GM18951 (cell line): ENCODE results near the gene C4orf50.
"Not testable (repeated sequence)": the region's sequence is repeated elsewhere in the genome, so short reads cannot be mapped to it uniquely, and the experiment has no call there.

Experiments
- POLR2A ChIP-seq: IDR thresholded peaks from 4 replicates; pipeline ENCODE4 v1.6.1; 2011; ENCODE audit warnings: mild to moderate bottlenecking; ENCODE audit not compliant: insufficient read length, insufficient read depth; ENCODE audit errors: extremely low read depth
- in situ Hi-C: fragments of 300-500 bp; cut with MboI; formaldehyde crosslinking; loops from one replicate; pipeline ENCODE4 v1.12.0; 2022; ENCODE audit warnings: low sequenced_read_pairs, mixed read lengths, inconsistent platforms; ENCODE audit not compliant: unreplicated experiment

The C4orf50 gene

DNA sequence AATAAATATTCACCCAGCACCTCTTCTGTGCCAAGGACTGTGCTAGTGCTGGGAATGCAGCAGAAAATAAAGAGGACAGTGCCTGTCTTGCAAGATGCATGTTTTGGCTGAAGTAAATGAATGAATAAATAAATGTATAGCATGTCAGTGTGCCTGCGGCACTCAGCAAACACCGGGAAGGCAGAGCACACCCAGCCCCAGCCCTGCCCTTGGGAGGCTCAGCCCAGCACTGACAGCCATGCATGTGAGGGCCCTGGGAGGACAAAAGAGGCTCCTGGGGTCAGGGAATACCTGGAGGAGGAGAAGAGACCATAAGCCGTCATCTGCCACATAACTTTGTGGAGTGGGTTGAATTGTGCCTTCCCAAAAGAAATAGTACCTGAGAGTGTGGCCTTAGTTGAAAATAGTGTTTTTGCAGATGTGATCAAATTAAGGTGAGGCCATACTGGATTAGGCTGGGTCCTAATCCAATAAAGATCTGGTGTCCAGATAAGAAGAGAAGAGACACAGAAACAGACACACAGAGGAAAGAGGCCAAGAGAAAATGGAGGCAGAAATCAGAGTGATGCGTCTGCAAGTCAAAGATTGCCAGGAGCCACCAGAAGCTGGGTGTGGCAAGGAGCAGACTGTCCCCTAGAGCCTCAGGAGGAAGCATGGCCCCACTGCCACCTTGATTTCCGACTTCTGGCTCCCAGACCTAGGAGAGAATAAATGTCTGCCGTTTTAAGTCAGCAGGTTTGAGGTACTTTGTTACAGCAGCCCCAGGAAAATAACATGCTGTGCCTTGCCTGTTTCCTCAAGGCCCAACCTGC, 16.3 kb downstream of the C4orf50 start:
- no peak for TF ChIP-seq POLR2A
- in situ Hi-C loops, result no loop called here

DNA sequence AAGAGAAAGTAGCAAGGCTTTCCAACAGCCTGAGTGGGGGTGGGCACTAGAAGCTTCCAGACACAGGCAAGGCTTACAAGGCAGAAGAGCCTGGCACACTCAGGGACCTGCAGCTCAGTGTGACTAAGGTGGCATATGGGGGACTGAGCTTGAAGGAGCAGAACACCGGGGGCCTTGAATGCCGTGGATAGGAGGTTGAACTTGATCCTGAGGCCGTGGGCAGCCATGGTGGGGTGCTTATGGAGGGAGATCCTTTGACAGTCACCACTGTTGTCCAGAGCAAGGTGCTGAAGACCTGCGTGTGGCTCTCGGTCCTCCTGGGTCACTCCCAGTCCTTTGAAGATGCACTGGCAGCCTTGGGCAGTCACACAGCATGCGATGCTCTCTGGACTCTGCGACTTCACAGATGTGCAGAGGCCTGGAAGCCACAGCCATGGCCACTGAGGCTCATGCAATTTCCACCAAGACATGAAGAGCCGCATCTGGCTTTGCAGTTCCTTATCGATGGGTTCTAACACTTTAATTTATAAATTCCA, 18.3 kb downstream of the C4orf50 start:
- TF ChIP-seq POLR2A, result no peak
- in situ Hi-C loops, result no loop called here

DNA sequence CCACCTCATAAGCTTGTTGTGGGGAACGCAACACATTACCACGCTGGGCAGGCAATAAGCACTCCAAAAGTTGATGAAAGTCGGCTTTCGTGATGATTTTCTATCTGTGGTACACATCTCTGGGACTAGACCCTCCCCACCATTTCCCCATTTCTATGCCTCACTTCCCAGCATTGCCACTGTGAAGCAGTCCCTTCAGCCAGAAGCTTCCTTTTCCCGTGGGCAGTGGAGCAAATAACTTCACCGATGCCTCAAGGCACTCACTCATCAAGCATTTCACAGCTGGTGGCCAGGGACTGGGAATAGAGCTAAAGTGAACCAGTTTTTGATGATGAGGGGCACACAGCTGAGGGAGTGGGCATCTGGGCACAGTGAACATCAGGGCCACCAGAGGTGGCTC, 18.9 kb downstream of the C4orf50 start:
- TF ChIP-seq POLR2A, result no peak
- in situ Hi-C loops, result no loop called here

DNA sequence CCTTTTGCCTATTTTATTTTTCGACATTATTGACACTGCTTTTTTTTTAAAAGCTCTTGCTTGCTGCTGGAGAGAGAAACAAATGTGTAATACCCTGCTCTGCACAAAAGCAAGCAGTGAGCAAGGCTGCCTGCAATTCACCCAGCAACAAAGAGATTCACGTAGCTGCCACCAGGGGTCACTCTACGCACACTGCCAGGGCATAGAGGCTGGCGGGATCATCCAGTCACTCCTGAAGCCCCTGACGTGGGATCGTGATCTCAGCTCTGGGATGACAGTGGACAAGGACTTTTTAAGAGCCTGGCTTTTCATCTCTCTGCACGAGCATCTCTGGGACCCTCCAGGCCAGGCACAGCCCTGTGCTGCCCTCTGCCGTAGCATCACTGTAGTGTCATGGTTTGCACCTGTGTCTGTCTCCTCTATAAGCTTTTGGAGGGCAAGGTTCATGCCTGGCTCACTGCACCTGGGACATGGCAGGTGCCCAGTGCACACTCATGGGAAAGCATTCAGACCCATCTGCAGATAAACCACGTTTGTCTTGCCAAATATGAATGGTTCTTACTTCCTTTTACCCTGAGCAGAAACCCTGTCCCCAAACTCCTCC, 19.8 kb downstream of the C4orf50 start:
- no peak for TF ChIP-seq POLR2A
- in situ Hi-C loops, result no loop called here

DNA sequence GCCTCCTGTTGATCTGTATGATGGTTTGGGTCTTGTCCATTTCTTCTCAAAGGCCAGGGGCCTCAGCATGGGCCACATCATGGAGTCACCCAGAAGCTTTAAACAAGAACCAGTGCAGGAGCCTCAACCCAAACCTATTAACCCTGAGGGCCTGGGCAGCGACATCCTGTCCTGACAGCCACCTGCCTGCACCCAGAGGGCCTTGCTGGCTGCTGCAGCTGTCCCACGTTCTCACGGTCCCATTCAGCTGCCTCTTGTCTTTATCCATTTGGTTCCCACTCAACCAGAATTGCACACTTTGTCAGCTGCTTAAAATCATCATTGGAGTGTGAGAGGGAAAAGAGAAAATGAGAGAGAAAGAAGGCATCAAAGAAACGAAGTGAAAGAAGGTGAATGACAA, 21.6 kb downstream of the C4orf50 start:
- in situ Hi-C loops, result no loop called here
- TF ChIP-seq POLR2A, result no peak

DNA sequence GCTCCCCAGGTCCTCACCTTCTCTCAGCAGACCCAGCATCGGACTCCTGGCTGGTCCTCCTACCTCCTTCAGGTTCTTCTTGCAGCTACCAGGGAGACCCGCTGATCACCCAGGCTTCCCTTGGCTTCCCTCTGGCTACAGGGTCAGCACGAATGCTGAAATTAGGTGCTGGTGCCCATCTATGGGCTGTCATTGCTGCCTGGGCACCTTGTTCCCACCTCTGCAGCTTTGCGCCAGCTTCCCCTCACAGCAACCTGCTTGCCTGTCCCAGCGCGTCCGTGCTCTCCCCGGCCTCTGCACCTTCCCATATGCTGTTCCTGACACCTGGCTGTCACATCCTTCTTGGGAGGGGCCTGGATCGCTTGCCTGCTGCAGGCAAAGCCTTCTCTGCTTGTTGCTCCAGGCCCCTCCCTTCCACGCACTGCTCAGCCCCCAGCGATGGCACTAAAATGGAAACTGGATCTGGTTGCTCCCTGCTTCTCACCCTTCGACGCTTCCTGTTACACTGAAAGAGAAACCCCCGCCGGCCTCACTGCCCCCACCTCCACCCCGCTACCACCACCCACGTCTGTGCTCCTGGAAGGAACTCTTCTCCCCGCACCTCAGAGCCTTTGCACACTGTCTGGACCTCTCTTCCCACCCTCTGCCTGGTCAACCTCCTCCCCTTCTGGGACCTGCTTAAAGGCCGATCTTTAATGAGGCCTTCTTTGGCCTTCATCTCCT, 22.2 kb downstream of the C4orf50 start:
- in situ Hi-C loops, result no loop called here
- no peak for TF ChIP-seq POLR2A

DNA sequence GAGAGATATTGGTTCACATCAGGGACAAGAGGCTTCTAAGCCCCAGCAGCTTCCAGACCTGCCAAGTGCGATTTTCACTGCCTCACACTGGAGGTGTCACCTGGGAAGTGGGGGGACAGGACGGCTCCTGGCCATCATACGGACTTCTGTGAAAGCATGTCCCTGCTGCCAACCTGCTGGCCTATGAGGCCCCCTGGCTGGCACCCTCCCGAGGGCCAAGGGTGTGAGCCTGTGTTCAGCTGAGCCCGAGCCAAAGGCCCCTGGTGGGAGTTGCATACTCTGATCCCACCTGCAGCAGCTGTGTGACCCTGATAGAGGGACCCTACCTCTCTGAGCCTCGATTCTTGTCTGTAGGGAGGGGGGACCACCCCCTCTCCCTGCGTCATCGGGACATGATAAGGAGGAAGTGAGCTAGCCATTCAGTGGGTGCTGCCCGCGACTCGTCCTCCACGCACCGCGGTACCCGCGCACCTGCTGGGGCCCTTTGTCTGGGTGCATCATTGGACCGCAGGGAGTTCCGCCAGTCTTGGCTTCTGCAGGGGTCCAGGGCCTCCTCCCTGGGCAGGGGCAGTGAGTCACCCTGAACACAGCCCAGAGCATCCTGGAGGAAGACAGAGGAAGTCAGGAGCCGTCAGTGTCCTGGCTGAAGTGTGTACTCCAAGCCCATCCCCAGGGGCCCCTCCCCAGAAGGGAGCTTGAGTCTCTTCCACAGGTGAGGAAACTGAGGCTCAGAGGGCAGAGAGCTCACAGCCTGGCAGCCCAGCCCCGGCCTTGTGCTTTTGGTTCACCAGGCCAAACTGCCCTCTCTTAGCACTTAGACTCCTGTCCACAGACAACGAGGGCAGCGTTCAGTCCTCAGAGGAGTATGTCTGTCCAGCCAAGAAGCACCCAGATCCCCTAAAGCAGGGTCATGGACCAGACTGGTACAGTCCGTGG, 24.1 kb downstream of the C4orf50 start:
- in situ Hi-C loops, result no loop called here
- no peak for TF ChIP-seq POLR2A

DNA sequence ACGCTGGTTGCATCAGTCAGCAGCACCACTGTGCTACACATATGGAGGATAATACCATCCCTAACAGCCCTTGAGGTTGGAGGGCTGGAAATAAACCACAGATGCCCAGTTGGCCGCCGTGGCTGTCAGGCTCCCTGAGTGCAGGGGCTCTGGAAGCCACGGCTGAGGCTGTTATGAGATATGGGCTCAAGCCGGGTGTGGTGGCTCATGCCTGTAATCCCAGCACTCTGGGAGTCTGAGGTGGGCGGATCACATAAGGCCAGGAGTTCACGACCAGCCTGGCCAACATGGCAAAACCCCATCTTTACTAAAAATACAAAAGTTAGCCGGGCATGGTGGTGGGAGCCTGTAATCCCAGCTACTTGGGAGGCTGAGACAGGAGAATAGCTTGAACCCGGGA, 24.9 kb downstream of the C4orf50 start:
- in situ Hi-C loops, result not testable (repeated sequence)

DNA sequence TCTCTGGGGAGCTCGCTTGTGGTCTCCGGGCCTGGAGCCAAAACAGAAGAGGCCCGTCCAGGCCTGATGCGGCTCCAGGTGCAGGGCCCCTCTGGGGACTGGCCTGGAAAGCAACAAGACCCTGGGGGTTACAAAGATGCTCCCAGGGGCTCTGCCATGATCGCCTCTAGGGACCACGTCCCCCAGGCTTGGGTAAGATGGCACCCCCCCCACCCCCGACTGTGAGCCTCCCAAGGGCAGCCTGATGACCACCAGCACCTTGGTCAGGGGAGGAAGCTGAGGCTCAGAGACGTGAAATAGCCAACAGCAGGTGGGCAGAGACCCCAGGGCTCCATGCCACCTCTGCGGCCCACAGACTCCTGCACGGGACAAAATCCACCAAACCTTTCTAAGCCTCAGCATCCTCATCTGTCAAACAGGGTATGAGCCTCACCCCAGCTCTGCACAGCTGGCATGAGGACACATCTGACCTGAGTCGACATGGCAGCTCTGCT, 25.4 kb downstream of the C4orf50 start:
- in situ Hi-C loops, result no loop called here
- TF ChIP-seq POLR2A, result no peak

DNA sequence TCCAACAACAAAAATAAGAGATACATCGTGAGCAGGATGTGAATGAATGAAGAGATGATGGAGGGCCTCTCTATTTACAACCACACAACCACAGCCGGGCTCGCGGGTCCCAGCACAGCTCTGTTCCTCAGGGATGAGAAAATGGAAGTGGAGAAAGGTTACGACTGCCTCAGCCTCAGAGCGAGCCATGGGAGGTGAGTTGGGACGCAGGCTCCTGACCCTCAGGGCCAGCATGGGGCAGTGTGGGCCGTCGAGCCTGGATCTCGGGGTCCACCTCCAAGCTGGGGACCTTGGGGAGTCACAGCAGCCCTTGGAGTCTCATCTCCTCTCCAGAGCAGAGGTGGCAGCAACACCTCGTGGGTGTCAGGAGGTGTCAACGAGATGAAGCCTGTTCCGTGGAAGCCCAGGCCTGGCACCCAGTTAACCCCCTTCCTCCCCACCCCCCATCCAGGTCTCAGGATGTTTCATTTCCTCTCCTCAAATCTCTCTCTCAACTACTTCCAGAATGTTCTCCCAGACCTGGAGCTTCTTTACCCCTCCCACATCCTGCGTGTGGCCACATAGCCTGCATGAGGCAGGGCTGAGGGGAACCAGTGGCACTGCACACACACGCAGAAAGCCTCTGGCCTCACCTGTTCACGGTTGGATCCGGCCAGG, 25.9 kb downstream of the C4orf50 start:
- no peak for TF ChIP-seq POLR2A
- in situ Hi-C loops, result no loop called here

DNA sequence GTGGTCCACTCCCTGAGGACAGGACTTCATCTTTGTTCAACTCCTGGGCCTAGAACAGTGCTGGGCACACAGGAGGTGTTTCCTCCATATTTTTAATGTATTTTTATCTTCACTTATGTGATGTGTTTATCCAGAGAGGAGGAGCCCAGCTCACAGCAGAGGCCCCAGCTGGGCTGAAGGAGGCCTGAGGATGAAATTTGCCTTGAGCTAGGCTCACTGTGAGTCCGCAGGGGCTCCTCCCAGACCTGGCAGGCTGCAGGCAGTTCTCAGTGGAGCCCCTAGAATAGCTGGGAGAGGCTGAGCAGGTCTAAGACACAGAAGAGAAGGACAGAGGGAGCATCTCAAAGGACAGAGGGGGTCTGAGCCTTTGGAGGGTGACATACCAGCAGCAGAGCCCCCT, 26.8 kb downstream of the C4orf50 start:
- TF ChIP-seq POLR2A, result no peak
- in situ Hi-C loops, result no loop called here
